HepG2 (cell line): ENCODE measurements around the gene ZNF74.

Source experiments
- FOSL2 ChIP-seq: sonication (generic); formaldehyde crosslinking; IDR thresholded peaks from 2 replicates; pipeline ENCODE4 v1.4.0; 2020; ENCODE audit warnings: missing genetic modification reagents
- ZNF121 ChIP-seq: sonication (generic); formaldehyde crosslinking; IDR thresholded peaks from 2 replicates; pipeline ENCODE4 v1.5.0; 2020; ENCODE audit warnings: mild to moderate bottlenecking, missing genetic modification reagents
- ZNF619 ChIP-seq: sonication (generic); formaldehyde crosslinking; IDR thresholded peaks from 2 replicates; pipeline ENCODE4 v1.4.0; 2020; ENCODE audit warnings: mild to moderate bottlenecking, missing genetic modification reagents
- TF ChIP-seq, protein P1 (sequence below): sonication (generic); formaldehyde crosslinking; IDR thresholded peaks from 2 replicates; pipeline ENCODE4 v1.5.0; 2020; ENCODE audit warnings: mild to moderate bottlenecking, missing genetic modification reagents, moderate library complexity
- TF ChIP-seq, protein P2 (sequence below): sonication (generic); formaldehyde crosslinking; IDR thresholded peaks from 2 replicates; pipeline ENCODE4 v1.5.0; 2020; ENCODE audit warnings: mild to moderate bottlenecking, missing genetic modification reagents, borderline replicate concordance

DNA sequence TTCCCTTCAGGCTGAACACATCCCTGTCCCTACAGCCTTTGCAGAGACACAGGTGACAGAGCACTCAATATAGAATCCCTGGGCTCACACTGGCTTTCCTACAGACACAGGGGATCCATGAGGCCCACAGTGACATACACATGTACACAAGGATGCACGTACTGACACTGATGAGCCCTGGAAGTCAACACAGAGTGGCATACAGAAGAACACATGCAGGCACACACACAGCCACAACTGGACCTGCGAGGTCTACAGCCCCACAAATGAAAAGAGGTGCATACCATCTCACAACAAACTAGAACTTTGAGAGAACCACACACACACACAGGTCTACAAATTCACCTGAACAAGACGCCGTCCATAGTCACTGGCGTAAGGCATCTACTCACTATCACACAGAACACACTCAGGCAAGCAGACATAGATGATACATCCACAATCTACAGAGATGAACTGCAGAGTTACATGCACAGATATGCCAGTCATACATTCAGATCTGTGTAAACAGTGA, 3.5 kb upstream of the ZNF74 start:
- no peak for TF ChIP-seq ZNF619
- no peak for TF ChIP-seq FOSL2 (CRISPR knock-in tag)
- TF ChIP-seq, protein P1, sequence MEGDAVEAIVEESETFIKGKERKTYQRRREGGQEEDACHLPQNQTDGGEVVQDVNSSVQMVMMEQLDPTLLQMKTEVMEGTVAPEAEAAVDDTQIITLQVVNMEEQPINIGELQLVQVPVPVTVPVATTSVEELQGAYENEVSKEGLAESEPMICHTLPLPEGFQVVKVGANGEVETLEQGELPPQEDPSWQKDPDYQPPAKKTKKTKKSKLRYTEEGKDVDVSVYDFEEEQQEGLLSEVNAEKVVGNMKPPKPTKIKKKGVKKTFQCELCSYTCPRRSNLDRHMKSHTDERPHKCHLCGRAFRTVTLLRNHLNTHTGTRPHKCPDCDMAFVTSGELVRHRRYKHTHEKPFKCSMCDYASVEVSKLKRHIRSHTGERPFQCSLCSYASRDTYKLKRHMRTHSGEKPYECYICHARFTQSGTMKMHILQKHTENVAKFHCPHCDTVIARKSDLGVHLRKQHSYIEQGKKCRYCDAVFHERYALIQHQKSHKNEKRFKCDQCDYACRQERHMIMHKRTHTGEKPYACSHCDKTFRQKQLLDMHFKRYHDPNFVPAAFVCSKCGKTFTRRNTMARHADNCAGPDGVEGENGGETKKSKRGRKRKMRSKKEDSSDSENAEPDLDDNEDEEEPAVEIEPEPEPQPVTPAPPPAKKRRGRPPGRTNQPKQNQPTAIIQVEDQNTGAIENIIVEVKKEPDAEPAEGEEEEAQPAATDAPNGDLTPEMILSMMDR (CRISPR knock-in tag) = no peak
- TF ChIP-seq ZNF121 (CRISPR knock-in tag) = no peak
- TF ChIP-seq, protein P2, sequence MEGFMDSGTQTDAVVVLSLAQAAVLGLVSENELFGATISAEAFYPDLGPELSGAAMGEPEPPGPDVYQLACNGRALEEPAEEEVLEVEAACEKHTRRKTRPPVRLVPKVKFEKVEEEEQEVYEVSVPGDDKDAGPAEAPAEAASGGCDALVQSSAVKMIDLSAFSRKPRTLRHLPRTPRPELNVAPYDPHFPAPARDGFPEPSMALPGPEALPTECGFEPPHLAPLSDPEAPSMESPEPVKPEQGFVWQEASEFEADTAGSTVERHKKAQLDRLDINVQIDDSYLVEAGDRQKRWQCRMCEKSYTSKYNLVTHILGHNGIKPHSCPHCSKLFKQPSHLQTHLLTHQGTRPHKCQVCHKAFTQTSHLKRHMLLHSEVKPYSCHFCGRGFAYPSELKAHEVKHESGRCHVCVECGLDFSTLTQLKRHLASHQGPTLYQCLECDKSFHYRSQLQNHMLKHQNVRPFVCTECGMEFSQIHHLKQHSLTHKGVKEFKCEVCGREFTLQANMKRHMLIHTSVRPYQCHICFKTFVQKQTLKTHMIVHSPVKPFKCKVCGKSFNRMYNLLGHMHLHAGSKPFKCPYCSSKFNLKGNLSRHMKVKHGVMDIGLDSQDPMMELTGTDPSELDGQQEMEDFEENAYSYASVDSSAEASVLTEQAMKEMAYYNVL = no peak
